ENCODE data around the gene DPM3.

DPM3 gene

DNA sequence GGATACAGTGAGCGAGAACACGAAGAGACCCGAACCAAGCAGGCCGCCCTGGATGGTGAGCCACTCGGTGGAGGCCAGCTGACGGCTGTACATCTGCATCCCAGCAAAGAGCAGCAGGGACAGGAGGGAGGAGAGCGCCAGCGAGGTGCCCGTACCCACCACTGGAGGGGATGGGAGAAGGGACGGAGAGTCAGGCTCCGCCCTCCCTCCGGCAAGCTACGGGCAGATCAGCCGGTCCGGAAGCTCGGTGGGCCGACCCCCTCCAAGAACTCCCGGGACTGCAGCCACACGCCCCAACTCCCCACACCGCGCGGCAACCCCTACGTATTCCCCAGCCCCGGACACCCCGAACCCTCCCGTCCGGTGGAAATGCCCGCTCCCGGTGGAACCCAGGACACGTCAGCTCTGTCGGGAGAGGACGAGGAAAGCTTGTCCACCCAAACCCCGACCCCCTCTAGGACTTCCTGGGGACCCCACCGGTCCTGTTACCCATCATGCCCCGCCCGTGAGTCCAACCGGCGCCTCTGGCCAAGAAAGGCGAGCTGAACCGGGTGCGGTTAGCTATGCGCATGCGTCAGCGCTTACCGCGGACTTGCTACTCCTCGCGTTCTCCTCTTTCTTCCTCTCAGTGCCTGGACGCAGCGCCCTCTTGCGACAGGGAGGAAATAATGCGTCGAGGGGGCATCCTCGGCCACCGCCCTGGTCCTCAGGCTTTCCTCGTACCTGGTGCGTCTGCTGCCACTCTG lies 32.6 kb upstream of the DPM3 start, which contains the start of gene KRTCAP2:
TSS of gene KRTCAP2 (minus strand) at position 573 of the 746 bp plus-strand sequence. CDS start at position 493, 80 bp downstream.
- TF ChIP-seq, protein P1, sequence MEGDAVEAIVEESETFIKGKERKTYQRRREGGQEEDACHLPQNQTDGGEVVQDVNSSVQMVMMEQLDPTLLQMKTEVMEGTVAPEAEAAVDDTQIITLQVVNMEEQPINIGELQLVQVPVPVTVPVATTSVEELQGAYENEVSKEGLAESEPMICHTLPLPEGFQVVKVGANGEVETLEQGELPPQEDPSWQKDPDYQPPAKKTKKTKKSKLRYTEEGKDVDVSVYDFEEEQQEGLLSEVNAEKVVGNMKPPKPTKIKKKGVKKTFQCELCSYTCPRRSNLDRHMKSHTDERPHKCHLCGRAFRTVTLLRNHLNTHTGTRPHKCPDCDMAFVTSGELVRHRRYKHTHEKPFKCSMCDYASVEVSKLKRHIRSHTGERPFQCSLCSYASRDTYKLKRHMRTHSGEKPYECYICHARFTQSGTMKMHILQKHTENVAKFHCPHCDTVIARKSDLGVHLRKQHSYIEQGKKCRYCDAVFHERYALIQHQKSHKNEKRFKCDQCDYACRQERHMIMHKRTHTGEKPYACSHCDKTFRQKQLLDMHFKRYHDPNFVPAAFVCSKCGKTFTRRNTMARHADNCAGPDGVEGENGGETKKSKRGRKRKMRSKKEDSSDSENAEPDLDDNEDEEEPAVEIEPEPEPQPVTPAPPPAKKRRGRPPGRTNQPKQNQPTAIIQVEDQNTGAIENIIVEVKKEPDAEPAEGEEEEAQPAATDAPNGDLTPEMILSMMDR (IDR thresholded peaks at IDR 0.05) = peak; percentile 99

DNA sequence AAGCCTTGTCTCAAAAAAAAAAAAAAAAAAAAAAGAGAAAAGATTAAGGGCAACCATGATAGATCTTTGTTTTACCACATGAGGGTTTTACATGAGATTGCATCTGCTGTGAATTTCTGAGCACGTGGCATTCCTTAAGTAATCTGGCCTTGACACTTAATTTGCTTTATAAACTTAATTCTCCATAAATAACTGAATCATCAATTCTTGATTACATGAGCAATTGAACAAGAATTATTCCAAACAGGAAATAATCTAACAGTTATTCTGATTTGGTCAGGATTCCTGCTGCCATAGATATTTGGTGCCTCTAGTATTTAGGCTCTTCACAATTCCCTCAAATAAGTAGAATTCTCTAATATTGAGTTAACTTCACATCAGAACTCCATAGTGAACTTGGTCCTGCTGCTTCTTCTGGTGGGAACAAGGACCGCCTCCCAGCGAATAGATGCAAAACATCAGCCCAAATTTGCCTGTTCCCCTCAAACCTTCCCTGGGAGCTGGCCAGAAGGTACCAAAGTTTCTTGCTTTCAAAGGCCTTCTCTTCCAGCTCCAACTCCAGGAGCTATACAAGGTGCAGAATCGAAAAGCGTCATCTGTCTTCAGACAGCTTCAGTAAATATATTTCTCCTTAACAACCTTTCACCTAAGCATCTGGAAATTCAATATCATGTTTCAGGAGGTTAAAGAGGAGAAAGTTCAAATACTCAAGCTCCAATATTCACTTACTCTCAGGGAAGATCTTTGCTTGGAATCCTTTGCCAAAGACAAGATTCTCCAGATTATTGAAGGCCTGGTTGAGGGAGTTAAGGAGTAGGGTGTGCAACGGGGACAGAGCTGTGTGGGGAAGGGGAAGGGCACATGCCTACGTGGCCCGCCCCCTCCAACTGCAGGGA lies 31.8 kb upstream of the DPM3 start:
- TF ChIP-seq, protein P1 (IDR thresholded peaks at IDR 0.05) = no peak

DNA sequence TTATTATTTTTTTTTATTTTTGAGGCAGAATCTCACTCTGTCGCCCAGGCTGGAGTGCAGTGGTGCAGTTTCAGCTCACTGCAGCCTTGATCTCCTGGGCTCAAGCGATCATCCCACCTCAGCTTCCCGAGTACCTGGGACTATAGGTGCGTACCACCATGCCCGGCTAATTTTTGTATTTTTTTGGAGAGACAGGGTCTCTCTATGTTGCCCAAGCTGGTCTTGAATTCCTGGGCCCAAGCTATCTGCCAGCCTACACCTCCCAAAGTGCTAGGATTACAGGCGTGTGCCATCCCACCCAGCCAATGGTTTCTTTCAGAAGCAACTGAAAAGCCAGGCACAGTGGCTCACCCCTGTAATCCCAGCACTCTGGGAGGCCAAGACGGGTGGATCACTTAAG lies 30.5 kb upstream of the DPM3 start:
- TF ChIP-seq, protein P1 (IDR thresholded peaks at IDR 0.05) = no peak

DNA sequence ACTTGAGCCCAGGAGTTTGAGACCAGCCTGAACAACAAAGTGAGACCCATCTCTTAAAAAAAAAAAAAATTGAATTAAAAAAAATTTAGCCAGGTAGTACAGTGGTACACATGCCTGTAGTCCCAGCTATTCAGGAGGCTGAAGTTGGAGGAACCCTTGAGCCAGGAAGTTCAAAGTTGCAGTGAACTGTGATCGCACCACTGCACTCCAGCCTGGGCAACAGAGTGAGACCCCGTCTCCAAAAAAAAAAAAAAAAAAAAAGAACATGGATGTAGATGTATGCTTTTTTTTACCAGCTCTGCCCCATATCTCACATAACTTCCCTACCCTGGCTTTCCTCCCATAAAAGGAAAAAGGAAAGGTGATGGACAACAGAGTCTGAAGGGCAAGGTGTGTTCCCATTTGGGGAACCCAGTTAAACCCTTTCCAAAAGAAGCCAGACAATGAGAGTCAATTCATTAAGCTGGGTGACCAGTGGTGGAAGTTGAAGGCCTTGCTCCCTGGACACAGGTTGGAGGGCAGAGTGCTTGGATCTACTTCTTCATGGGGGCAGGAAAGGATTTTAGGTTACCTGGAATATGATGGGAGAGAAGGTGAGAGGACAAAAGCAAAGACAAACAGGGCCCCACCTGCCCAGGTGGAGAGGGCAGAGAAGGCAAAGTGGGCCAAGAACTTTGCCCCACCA lies 29.9 kb upstream of the DPM3 start:
- TF ChIP-seq, protein P1 (IDR thresholded peaks at IDR 0.05) = no peak

- TF ChIP-seq, protein P1 (IDR thresholded peaks at IDR 0.05) = no peak
These were observed 29.2 kb upstream of the DPM3 start for GRCh38 chr1:155169541-155169940.

DNA sequence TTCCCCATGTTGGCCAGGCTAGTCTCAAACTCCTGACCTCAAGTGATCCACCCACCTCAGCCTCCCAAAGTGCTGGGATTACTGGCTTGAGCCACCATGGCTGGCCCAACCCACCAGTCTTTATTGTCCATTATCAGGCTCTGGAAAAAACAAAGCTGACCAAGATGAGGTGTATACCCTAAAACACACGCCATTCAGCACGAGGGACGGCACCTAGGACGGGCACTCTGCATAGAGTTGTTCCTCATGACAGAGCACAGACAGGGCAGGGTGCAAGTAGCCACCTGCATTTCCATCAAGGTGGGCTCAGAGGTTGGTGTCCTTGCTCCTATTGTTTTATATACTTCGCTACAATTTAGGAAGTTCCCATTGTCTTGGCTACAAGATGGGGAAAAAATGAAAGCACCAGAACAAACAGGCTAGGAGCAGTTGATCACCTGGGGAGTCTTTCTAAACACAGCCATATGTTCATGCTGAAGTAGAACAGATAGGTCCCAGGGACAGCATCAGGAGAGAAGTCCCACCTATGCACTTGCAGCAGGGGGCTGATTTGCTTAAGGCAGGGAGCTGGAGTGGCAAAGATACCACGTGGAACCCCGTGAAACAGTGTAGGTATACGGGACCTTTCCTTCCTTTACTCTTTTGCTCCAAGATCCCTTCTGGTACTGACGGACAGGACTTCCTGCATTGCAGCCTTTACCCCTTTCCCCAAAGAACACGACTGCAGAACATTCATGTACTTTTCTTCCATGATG lies 28.3 kb upstream of the DPM3 start:
- TF ChIP-seq, protein P1 (IDR thresholded peaks at IDR 0.05) = no peak
